Fibroblast of upper back skin (primary cell): ENCODE measurements around the gene TANGO6.

Experiments used
- DNase-seq: peaks from one replicate; pipeline ENCODE4 v3.0.0-alpha.2; 2013

TANGO6 gene

GRCh38 chr16:68869492-68870088 lies 26.3 kb downstream of the TANGO6 start:
- no peak for DNase-seq

DNA sequence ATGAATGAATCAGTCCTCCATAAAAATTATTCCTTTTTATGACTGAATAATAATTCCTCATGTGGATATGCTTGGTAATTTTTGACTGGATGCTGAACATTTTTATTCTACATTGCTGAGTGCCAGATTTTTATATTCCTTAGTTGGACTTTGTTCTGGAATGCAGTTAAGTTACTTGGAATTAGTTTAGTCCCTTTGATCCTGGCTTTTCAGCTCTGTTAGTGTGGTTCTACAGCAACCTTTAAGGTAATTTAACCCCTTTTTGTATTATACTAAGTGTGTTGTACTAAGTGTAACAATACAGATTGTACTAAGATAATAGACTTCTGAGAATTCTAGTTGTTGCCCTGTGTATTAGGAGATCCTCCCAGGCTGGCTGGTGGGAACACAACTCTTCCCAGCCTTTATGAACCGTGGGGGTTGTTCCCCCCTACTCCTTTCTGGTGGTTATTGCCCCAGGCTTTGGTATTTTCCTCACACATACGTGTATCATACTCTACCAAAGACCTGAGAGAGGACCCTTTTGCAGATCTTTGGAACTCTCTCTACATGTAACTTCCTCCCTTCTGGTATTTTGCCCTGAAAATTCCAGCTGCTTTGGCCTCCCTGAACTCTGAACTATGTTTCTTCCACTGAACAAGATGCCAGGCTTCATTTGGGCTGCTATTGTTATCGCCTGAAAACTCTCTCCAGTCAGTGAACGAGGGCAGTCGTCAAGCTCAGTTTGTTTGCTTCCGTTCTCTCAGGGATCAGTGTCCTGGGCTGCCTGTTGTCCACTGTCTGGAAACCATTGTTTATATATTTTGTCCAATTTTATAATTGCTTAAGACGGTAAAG lies 30.5 kb downstream of the TANGO6 start:
- no peak for DNase-seq

GRCh38 chr16:68875871-68876270 lies 32.5 kb downstream of the TANGO6 start:
- no peak for DNase-seq

GRCh38 chr16:68883685-68884084 lies 40.4 kb downstream of the TANGO6 start:
- DNase-seq: no peak

GRCh38 chr16:68884401-68884800 lies 41.1 kb downstream of the TANGO6 start:
- peak; percentile 36 for DNase-seq

DNA sequence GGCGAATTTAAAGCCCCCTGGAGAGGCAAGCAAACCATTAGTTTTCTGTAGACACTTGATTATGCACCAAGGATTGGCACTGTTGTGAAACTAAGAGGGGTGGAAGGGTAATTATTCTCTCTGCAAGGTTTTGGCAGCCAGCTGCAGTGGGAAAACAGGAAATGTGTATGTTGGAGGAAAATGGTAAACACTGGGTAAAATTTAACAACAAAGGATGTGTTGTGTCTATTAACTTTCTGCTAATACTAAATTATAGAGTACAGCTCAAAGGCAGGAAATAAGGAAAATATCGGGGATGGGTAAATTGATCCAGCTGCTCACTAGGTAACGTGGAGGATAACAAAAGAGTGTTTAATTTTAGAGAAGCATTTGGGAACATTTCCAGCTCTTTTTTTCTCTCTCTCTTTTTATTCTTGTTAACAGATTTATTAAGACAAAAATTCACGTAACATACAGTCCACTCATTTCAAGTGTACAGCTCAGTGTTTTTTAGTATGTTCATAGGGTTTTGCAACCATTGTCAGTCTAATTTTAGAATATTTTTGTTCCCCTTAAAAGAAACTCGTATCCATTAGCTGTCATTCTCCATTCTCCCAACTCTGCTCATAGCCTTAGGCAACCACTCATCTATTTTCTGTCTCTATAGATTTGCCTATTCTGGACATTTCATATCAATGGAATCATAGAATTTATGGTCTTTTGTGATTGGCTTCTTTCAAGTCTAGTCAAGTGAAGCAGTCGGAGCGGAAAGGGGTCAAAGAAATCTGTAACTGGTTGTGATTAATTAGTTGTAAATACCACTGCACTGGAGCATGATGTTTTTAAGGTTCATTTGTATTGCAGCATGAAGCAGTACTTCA lies 41.8 kb downstream of the TANGO6 start:
- DNase-seq: no peak

GRCh38 chr16:68887107-68887506 lies 43.8 kb downstream of the TANGO6 start:
- no peak for DNase-seq

GRCh38 chr16:68889508-68890150 lies 46.3 kb downstream of the TANGO6 start:
- DNase-seq: no peak

- DNase-seq: no peak
Measured at GRCh38 chr16:68892214-68892613, 48.9 kb downstream of the TANGO6 start.

GRCh38 chr16:68892898-68893297 lies 49.6 kb downstream of the TANGO6 start:
- no peak for DNase-seq

DNA sequence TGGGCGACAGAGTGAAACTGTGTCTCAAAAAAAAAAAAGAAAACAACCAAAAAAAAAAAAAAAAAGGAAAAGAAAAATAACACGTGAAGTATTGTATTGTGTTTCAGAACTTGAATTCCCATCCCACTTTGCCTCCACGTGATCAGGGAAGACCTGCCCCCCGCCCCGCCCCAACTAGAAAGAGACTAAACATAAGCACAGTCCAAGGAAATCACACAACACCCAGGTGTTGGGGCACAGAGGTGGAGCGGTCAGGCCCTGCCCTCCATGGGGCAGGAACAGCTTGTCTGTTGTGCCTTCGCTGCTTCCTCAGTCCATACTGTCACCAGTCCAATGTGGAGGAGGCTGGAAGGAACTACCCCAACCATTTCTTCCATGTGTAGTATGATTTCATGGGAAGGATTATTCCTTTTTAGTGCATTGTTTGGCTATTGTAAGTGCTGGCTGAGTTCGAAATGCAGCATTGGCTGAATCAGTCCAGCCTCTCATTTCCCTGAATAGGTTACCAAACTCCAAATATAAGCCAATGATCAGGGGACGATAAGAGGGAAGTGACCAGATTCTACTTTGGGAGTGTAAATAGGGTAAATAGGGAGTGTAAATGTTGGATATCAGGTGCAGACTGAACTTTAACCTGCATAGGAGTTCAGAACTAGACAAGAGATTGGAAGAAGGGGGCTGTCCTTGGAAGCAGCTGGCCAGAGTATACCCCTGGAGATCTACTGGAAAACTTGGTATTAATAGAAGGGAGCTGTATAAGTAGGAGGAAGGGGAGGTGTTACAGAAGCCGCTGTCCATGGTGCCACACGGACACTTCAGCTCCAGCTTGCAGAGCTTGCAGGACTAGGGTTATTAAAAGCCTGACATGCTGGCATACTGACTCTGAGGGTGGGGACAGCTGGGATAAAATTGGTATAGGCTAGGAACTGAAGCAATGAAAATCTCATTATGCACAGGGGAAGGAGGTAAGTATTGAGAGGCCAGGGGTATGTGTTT lies 50.7 kb downstream of the TANGO6 start:
- DNase-seq: peak; percentile 24

DNA sequence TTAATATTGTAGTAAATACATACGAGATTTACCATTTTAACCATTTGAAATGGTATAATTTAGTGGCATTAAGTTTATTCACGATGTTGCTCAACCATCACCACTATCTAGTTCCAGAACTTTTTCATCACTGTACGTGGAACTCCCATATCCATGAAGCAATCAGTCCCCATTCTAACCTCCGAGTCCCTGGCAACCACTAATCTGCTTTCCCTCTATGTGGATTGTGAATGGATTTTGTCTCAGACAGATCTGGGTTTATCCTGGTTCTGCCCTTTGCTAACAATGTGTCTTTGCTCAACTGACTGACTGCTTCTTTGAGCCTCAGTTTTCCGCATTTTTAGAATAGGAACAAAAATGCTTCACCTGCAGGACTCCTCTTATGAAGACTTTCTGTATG lies 51.4 kb downstream of the TANGO6 start:
- no peak for DNase-seq

DNA sequence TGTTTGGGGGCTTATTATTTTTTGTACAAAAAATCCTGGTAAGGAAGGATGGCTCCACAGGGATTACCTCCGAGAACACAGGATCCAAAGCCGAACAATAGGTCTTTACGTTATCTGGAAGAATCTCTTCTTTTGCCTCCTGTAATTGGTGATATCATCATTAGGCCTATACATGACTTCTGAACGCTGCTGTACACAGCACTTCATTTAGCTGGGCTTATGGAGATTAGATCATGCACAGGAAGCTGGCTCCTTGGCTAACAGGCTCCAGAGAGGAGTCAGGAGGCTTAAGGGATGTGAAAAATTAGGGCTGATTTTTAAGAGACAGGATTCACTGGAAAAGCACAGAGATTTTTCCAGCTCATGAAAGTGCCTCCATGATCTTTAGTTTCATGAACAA lies 54.7 kb downstream of the TANGO6 start:
- no peak for DNase-seq

DNA sequence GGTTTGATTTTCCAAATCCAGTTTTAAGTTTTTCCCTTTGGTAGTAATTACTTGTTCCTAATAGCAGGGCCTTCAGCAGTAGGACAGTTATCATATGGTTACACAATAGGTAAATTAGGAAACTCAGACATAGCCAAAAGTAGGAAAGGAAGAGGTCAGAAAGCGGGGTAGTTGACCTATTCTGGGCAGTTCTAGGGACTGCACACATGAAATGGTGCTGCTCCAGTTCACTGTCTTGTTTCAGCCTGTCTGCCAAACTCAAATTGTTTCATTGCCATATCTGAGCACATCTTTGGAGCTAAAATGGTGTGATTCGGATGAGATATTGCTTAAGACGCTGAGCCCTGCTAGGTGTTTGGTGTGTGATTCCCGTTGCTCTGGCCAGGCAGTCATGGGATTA lies 56.7 kb downstream of the TANGO6 start:
- DNase-seq: no peak

DNA sequence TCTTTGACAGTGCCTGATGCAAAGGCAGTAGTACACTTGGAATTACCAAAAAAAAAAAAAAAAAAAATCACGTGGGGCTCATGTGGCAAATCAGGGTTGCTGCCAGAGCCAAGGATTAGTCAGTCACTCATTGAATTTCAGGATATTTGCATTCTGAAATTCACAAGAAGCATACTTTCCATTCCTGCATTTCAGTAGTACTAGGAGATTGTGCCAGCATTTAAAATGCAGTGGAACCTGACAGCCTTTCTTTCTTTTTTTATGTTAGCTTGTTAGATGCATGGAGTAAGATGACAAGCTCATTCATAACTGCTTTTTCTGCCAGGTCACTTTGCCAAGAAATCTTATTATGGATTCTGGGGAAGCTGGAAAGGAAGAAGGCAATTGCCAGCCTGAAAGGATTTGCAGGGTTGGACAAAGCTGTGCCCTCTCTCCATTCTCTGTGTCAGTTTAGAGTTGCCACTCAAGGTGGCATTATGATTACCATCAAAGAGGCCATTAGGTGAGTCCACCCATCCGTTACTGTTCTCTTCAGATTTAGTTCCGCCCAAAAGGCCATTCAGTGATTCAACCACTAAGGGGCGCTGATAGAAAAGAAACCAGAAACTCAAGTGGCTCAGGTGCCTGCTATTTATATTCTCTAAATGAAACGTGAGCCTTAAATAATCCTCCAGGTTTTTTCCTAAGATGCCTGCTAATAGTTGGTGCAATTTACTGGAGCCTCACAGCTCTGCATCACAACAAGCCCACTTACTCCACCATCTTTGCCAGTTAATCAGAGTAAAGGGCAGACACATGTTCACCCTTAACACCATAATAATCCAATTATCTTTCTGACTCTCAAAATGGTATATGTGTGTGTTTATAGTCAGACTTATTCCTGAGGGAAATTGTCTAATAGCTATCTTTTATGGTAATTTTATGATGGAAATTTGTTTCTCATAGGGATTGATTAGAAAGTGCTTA lies 59.0 kb downstream of the TANGO6 start:
- peak; percentile 71 for DNase-seq

DNA sequence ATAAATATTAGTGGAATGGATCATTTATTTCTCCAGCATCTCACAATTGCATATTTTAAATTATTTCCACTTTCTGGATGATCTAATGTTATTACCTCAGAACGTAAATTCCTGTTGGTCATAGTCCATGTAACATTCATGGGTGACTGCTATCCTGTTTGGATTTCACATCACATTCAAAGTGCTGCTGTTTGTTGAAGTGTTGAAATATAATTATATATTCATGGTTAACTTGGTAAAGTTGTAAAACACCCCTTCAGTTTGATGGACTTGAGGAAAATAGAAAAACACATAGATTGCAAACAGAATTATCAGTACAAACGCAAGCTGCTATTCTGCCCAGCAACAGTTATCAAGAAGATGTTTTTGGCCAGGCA lies 59.6 kb downstream of the TANGO6 start:
- DNase-seq: no peak

- DNase-seq: no peak
Measured at GRCh38 chr16:68907297-68907696, 64.0 kb downstream of the TANGO6 start.

DNA sequence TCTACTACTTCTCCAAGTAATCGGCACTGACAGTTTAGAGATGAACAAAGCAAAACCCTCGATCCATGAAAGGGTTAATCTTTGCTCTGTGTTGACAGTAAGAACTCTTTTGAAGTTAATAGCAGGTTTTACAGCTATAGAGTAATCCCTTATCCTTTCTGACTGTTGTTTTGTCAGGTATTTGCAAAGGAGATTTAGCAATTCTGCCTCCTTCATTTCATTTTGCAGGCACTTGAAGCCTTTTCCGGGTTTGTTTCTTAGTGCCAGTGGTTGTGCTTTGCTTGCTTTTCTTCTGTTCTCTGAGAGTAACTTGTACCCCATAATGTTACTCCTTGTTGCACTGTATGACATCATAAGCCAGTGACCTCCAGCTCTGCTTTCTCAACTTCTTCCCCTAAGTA lies 64.5 kb downstream of the TANGO6 start:
- DNase-seq: no peak

DNA sequence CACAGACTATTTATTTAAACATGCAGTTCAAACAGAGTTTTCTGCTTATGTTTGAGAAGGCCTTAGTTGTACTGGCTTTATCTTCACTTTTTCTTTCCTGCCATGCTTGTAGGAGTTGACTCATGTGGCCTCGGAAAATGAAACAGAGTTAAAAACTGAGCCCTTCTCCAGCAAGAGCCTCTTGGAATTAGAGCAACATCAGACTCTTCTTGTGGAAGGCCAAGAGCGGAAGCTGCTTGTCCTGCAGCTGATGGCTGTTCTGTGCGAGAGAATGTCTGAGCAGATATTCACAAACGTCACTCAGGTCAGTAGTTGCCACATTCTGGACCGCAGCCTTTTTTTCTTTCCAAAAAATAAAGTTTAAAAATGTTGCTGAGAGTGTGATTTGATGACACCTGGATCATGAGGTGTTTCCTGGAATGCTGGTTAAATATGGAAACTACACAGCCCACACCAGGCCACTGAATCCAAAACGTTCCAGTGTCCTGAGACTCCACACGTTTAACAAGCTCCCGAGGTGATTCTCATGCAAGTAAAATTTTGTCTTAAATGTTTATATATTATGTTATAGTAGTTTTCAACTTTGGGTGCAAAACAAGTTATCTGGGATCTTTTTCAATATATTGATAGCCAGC lies 65.9 kb downstream of the TANGO6 start:
- no peak for DNase-seq

DNA sequence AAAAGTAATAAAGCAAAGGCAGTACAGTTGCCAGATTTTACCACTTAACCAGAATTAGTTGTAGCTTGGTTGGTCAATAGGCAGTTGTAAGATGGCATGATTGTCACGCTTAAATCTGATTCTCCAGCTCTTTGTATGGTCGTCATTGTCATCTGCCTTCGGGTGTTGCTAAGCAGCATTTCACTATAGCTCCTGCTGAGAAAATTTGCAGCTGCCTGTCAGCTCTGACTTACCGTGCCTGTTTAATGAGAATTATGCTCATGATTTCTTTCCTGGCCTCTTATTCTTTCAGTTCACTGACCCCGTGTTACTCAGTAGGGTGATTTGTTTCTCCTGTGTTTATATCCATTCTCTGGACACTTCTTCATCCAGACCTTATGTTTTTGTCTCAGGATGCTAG lies 66.7 kb downstream of the TANGO6 start:
- no peak for DNase-seq
